Naive thymus-derived CD4-positive, alpha-beta T cell (primary cell): ENCODE measurements around the gene TRIM49D2. TPM values are rescaled to one million over a fixed set of nuclear protein-coding genes. Genes with fewer than 3 reads are reported as not detected.
"Not testable (repeated sequence)": the region's sequence is repeated elsewhere in the genome, so short reads cannot be mapped to it uniquely, and the experiment has no call there.

Source experiments
- ATAC-seq: fragments of 150-1000 bp; cut with Tn5 transposase; 2 replicates; pipeline ENCODE4 v1.10.0; 2021; ENCODE audit warnings: mild to moderate bottlenecking, moderate library complexity
- CTCF ChIA-PET: fragments of 350-600 bp; sonication (Branson Sonifier 250); formaldehyde crosslinking; loops from one replicate; lab custom pipeline; 2021; ENCODE audit warnings: antibody characterized with exemption; lab: Charles Lee
- POLR2A ChIA-PET: fragments of 350-600 bp; sonication (Branson Sonifier 250); formaldehyde crosslinking; loops from one replicate; lab custom pipeline; 2021; ENCODE audit warnings: antibody characterized with exemption, inconsistent platforms; lab: Charles Lee
- DNase-seq, 9 donors: peaks; one replicate each; pipeline versions ENCODE4 v3.0.0 to v3.0.0-alpha.2; 2020 to 2022; ENCODE audit warnings: mixed read lengths in 1 of 9
- H3K27ac ChIP-seq: one replicate; pipeline ENCODE4 v1.7.0; 2013; ENCODE audit warnings: mild to moderate bottlenecking, low read depth, low read length, moderate library complexity
- H3K27me3 ChIP-seq, 2 donors: one replicate each; pipeline ENCODE4 v1.7.0; 2013; ENCODE audit warnings: low read length in 2 of 2, mild to moderate bottlenecking in 2 of 2, moderate library complexity in 2 of 2; ENCODE audit not compliant: control insufficient read depth in 2 of 2, insufficient read depth in 2 of 2
- H3K36me3 ChIP-seq, 3 experiments: 1 replicate in 2 of 3; 2 replicates in 1 of 3; pipeline ENCODE4 v1.7.0; 2013; ENCODE audit warnings: low read length in 3 of 3, mild to moderate bottlenecking in 3 of 3, moderate library complexity in 1 of 3; ENCODE audit not compliant: insufficient read depth in 3 of 3, control insufficient read depth in 2 of 3
- H3K4me1 ChIP-seq, 2 donors: one replicate each; pipeline ENCODE4 v1.7.0; 2013; ENCODE audit warnings: low read length in 2 of 2, mild to moderate bottlenecking in 2 of 2, moderate library complexity in 1 of 2; ENCODE audit not compliant: control insufficient read depth in 2 of 2, insufficient read depth in 2 of 2
- H3K4me3 ChIP-seq: 2 replicates; pipeline ENCODE4 v1.7.0; 2013; ENCODE audit warnings: mild to moderate bottlenecking, low read length
- H3K9me3 ChIP-seq, 3 experiments: 1 replicate in 2 of 3; 2 replicates in 1 of 3; pipeline ENCODE4 v1.7.0; 2013; ENCODE audit warnings: low read length in 3 of 3; ENCODE audit not compliant: control insufficient read depth in 2 of 3
- H3K27ac Mint-ChIP-seq, 9 donors: one replicate each; pipeline ENCODE4 v1.8.0; 2020 to 2022; ENCODE audit warnings: mixed read lengths in 9 of 9, mild to moderate bottlenecking in 8 of 9, moderate library complexity in 5 of 9, inconsistent platforms in 2 of 9
- H3K27me3 Mint-ChIP-seq, 5 donors: one replicate each; pipeline ENCODE4 v1.8.0; 2021 to 2022; ENCODE audit warnings: mixed read lengths in 5 of 5, mild to moderate bottlenecking in 1 of 5
- H3K36me3 Mint-ChIP-seq, 5 donors: one replicate each; pipeline ENCODE4 v1.8.0; 2020 to 2022; ENCODE audit warnings: mixed read lengths in 5 of 5, mild to moderate bottlenecking in 3 of 5, inconsistent platforms in 1 of 5
- H3K4me1 Mint-ChIP-seq, 7 donors: one replicate each; pipeline ENCODE4 v1.8.0; 2020 to 2022; ENCODE audit warnings: mixed read lengths in 7 of 7, mild to moderate bottlenecking in 3 of 7, inconsistent platforms in 1 of 7
- H3K4me3 Mint-ChIP-seq, 10 donors: one replicate each; pipeline ENCODE4 v1.8.0; 2020 to 2022; ENCODE audit warnings: mild to moderate bottlenecking in 10 of 10, mixed read lengths in 10 of 10, moderate library complexity in 6 of 10, inconsistent platforms in 2 of 10
- H3K9me3 Mint-ChIP-seq, 11 donors: one replicate each; pipeline ENCODE4 v1.8.0; 2020 to 2022; ENCODE audit warnings: mixed read lengths in 11 of 11, mild to moderate bottlenecking in 4 of 11, inconsistent platforms in 1 of 11, moderate library complexity in 1 of 11
- intact Hi-C, 2 donors: fragments of 100-400 bp; cut with micrococcal nuclease; formaldehyde crosslinking; loops; one replicate each; pipeline ENCODE4 v1.15.1; 2023
- polyA plus RNA-seq, 2 donors: library from polyadenylated mRNA; unstranded; fragments of 300-500 nt; fragmentation: Illumina TruSeq; gene quantifications; one replicate each; pipeline ENCODE4 v1.2.3, GENCODE V29; 2021
- total RNA-seq, 6 experiments: library from RNA in 5 of 6; stranded (reverse) in 5 of 6; gene quantifications; 1 replicate in 5 of 6; 2 replicates in 1 of 6; pipeline ENCODE4 v1.2.3 and lab custom pipeline; 2021 to 2026

Gene TRIM49D2, protein sequence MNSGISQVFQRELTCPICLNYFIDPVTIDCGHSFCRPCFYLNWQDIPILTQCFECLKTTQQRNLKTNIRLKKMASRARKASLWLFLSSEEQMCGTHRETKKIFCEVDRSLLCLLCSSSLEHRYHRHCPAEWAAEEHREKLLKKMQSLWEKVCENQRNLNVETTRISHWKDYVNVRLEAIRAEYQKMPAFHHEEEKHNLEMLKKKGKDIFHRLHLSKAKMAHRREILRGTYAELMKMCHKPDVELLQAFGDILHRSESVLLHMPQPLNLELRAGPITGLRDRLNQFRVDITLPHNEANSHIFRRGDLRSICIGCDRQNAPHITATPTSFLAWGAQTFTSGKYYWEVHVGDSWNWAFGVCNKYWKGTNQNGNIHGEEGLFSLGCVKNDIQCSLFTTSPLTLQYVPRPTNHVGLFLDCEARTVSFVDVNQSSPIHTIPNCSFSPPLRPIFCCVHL
- total RNA-seq (not detected), polyA plus RNA-seq (not detected), total RNA-seq (lab: John Stamatoyannopoulos, UW) (not detected)

DNA sequence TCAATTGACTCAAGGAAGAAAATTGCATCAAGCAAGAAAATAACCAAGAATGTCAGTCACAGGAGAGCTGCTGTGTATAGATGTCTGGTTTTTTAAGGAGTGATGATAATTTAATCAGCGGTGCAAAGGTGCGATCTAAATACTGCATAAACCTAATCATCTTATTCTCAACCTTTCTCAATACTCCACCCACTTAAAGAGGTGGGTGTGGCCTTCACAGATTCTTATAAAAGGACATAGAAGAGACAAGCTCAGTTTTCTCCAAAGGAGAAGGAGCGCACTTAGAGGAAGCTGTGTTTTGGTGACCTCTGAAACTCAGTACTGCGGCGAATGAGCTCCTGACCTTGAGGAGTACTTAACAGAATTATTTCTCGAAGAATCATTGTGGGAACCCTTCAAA, at the start of gene TRIM49D2:
TRIM49D2 (plus strand) TSS at position 301 of the 400 bp plus-strand sequence. CDS start 2,698 bp downstream, outside the sequence.
- H3K4me3 Mint-ChIP-seq, H3K27me3 ChIP-seq, DNase-seq, H3K36me3 Mint-ChIP-seq, H3K4me3 ChIP-seq, H3K27ac Mint-ChIP-seq, H3K27me3 Mint-ChIP-seq, H3K27ac ChIP-seq, POLR2A ChIA-PET, H3K9me3 Mint-ChIP-seq, intact Hi-C loops, H3K9me3 ChIP-seq, ATAC-seq, H3K4me1 Mint-ChIP-seq, H3K4me1 ChIP-seq, CTCF ChIA-PET, H3K36me3 ChIP-seq: not testable (repeated sequence)

DNA sequence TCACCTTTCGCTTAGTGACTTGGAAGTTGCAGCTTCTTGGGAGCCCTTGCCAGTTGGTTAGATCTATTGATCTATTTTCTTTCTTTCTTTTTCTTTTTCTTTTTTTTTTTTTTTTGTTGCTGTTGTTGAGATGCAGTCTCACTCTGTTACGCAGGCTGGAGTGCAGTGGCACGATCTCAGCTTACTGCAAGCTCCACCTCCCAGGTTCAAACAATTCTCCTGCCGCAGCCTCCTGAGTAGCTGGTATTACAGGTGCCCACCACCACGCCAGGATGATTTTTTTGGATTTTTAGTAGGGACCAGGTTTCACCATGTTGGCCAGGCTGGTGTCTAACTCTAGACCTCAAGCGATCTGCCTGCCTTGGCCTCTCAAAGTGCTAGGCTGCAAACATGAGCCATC, 46.4 kb upstream of the TRIM49D2 start:
- H3K36me3 ChIP-seq, H3K36me3 Mint-ChIP-seq, DNase-seq, H3K4me1 Mint-ChIP-seq, H3K9me3 ChIP-seq, H3K4me1 ChIP-seq, CTCF ChIA-PET, ATAC-seq, H3K27me3 Mint-ChIP-seq, H3K4me3 Mint-ChIP-seq, POLR2A ChIA-PET, H3K4me3 ChIP-seq, H3K27ac Mint-ChIP-seq, H3K9me3 Mint-ChIP-seq, H3K27ac ChIP-seq, intact Hi-C loops, H3K27me3 ChIP-seq: not testable (repeated sequence)

DNA sequence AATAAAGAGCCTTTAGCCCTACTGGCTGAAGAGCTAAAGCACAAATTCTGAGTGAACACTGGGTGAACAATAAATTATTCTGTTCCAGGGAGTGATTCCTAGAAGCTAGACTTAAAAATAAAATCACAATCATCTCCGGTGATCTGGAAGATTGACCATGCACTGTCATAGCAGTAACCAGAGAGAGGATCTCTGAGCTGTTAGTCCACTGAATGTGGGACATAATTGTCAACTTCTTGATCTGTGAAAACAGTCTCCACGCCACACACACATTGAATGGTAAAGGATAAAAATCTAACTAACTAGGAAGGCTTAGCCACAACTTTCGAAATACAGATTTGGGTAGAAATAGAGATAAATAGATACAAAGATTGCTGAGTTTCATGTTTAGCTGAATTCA, 30.6 kb upstream of the TRIM49D2 start:
- H3K9me3 ChIP-seq, intact Hi-C loops, H3K4me3 Mint-ChIP-seq, CTCF ChIA-PET, H3K27ac Mint-ChIP-seq, H3K4me3 ChIP-seq, H3K4me1 Mint-ChIP-seq, H3K27me3 Mint-ChIP-seq, H3K27me3 ChIP-seq, H3K36me3 ChIP-seq, POLR2A ChIA-PET, H3K27ac ChIP-seq, H3K4me1 ChIP-seq, H3K36me3 Mint-ChIP-seq, H3K9me3 Mint-ChIP-seq, DNase-seq: not testable (repeated sequence)
- peak; percentile 34 for ATAC-seq

DNA sequence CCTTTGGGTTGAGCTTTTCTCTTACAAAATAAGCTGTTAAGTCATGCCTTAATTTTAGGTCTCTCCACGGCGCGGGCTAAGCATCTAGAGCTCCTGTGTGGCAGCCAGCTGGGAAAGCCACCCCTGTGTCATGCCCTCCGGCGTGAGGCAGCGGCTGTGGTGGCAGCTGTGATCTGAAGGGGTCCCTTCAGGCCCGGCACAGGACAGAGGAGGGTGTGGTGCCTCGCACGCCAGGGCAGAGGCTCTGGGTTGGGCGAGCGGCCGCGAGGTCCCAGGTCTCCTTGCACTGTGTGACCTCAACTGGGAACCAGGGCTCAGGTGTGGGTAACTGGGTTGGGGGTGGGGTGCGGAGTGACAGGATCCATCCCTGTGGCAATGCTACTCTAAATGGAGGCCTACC, 23.1 kb upstream of the TRIM49D2 start:
- H3K9me3 Mint-ChIP-seq, H3K4me3 Mint-ChIP-seq, H3K4me1 ChIP-seq, H3K36me3 Mint-ChIP-seq, DNase-seq, H3K27ac Mint-ChIP-seq, H3K9me3 ChIP-seq, CTCF ChIA-PET, H3K27ac ChIP-seq, intact Hi-C loops, H3K27me3 Mint-ChIP-seq, POLR2A ChIA-PET, H3K4me3 ChIP-seq, ATAC-seq, H3K27me3 ChIP-seq, H3K36me3 ChIP-seq, H3K4me1 Mint-ChIP-seq: not testable (repeated sequence)

DNA sequence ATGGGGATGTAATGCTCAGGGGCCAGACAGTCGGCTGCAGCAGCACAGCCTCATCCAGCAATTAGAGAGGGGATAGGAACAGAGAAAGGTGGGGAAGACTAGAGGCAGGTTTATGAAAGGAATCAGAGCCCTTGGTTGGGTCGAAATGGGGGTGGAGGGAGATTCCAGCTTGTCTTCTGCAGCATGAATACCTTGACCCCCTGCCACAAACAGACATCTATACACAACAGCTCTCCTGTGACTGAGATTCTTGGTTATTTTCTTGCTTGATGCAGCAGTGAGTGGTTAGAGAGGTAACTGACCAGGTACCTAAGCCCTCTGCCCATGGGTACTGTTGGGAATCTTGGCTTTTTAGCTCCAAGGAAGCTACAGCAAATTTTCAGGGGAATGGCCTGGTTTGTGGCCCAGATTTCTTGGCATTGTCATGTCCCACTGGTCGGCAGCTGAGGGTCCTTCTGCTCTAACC, 1.6 kb upstream of the TRIM49D2 start, which contains the start of gene TRIM49D1:
TRIM49D1 (minus strand) TSS at position 51 of the 466 bp plus-strand sequence. CDS start 4,535 bp downstream, outside the sequence.
- H3K27ac Mint-ChIP-seq: no peak within 1 kb of the TSS
- Histone ChIP-seq H3K27me3 (no peaks in the 10 kb centered on the region), H3K4me1 (no peaks in the 10 kb centered on the region), H3K27ac (no peak within 1 kb of the TSS), H3K36me3 (no peaks in the 10 kb centered on the region), H3K4me3 (no peak within 1 kb of the TSS), H3K9me3 (no peaks in the 10 kb centered on the region)
- H3K36me3 Mint-ChIP-seq: no peaks in the 10 kb centered on the region
- ATAC-seq: no peak
- H3K27me3 Mint-ChIP-seq: no peaks in the 10 kb centered on the region
- ChIA-PET CTCF (no interaction called here), POLR2A (no interaction called here)
- no peaks in the 10 kb centered on the region for H3K9me3 Mint-ChIP-seq
- no peaks in the 10 kb centered on the region for H3K4me1 Mint-ChIP-seq
- intact Hi-C loops: no loop called here
- DNase-seq: no peak
- H3K4me3 Mint-ChIP-seq: no peak within 1 kb of the TSS

DNA sequence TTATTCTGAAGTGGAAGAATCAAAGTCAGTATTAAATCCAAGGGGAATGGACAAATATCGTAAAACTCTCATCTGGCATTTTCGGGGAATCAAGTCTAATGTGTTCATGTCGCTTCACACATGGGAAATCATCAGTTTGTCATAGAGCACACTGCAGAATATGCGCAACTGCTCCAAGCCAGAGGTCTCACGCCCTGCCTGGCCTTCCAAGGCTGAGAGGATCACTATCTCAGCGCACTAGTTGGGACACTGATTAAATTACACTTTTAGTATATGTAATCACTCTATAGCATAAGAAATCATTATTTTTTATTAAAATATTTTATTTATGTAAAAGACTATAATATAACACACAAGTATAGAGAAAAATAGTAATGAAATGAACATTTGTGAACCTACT, 37.0 kb downstream of the TRIM49D2 start:
- H3K36me3 Mint-ChIP-seq, CTCF ChIA-PET, intact Hi-C loops: not testable (repeated sequence)

DNA sequence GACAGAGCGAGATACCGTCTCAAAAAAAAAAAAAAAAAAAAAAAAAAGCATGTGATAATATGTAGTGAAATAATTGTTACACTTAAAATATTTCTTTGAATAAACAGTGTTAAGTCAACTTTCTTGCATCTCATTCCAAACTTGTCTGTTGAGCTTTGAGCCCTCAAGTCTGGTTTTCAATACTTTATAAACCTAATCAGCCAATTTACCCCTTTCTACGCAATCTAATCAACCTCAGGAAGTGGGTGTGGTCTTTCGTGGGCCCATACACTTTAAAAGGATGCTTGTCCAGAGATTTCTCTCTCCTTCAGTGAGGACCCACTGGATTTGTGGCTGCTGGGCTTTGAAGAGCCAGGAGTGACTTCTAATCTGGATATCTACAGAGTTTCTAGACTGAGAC, 41.9 kb downstream of the TRIM49D2 start, which contains the start of gene TRIM64:
TRIM64 (plus strand) TSS at position 301 of the 400 bp plus-strand sequence. CDS start 2,467 bp downstream, outside the sequence.
- H3K36me3 Mint-ChIP-seq, H3K4me1 Mint-ChIP-seq, DNase-seq, H3K4me3 ChIP-seq, intact Hi-C loops, H3K27ac ChIP-seq, H3K27me3 Mint-ChIP-seq, POLR2A ChIA-PET, H3K4me3 Mint-ChIP-seq, CTCF ChIA-PET, ATAC-seq, H3K9me3 Mint-ChIP-seq, H3K27me3 ChIP-seq, H3K4me1 ChIP-seq, H3K9me3 ChIP-seq, H3K36me3 ChIP-seq, H3K27ac Mint-ChIP-seq: not testable (repeated sequence)

More for the DNA sequence above, 37.0 kb downstream of the TRIM49D2 start:
- DNase-seq, H3K4me1 ChIP-seq, POLR2A ChIA-PET, H3K36me3 ChIP-seq, H3K27ac Mint-ChIP-seq, H3K27ac ChIP-seq, H3K4me1 Mint-ChIP-seq, H3K27me3 ChIP-seq, ATAC-seq, H3K4me3 Mint-ChIP-seq, H3K4me3 ChIP-seq, H3K27me3 Mint-ChIP-seq, H3K9me3 Mint-ChIP-seq, H3K9me3 ChIP-seq: not testable (repeated sequence)
